ENCODE data around the gene AATK.

DNA sequence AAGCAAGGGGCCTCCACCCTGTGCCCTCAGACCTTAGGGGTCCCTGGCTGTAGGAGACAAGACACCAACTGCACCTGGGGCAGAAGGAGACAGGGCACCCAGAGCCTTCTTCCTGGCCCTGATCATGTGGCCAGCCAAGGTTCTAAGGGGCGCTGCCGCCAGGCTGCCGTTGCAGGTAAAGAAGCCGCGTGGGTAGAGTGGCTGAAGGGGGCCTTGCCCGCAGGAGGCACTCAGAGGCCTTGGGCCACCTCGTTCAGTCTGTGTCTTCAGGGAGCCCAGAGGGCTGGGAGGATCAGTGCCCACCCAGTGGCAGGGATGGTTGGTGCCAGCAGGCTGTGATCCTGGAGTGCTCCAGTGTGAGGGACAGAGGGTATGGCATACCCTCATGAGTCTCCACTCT, 1.6 kb upstream of the AATK start:
- TF ChIP-seq FIP1L1 (IDR thresholded peaks at IDR 0.05; ENCODE audit: low read depth, low read length, poor library complexity, severe bottlenecking) (no peak), EP300 (IDR thresholded peaks at IDR 0.05; ENCODE audit: low read length) (no peak), GABPA (tag; conservative IDR thresholded peaks at IDR 0.05; ENCODE audit: low read depth) (no peak), POLR2AphosphoS5 (IDR thresholded peaks at IDR 0.05; ENCODE audit: control insufficient read depth, insufficient read depth, low read depth, low read length) (no peak), HDAC2 (IDR thresholded peaks at IDR 0.05) (no peak), KDM4B (IDR thresholded peaks at IDR 0.05; ENCODE audit: borderline replicate concordance in 2 of 2, low read depth in 1 of 2) (no peak), RAD21 (CRISPR knock-in tag; conservative IDR thresholded peaks at IDR 0.05 in 1 of 2, IDR thresholded peaks at IDR 0.05 in 1 of 2) (no peak), ZNF311 (CRISPR knock-in tag; IDR thresholded peaks at IDR 0.05) (no peak), TSC22D4 (tag; IDR thresholded peaks at IDR 0.05) (no peak)
- TF ChIP-seq, protein P1, sequence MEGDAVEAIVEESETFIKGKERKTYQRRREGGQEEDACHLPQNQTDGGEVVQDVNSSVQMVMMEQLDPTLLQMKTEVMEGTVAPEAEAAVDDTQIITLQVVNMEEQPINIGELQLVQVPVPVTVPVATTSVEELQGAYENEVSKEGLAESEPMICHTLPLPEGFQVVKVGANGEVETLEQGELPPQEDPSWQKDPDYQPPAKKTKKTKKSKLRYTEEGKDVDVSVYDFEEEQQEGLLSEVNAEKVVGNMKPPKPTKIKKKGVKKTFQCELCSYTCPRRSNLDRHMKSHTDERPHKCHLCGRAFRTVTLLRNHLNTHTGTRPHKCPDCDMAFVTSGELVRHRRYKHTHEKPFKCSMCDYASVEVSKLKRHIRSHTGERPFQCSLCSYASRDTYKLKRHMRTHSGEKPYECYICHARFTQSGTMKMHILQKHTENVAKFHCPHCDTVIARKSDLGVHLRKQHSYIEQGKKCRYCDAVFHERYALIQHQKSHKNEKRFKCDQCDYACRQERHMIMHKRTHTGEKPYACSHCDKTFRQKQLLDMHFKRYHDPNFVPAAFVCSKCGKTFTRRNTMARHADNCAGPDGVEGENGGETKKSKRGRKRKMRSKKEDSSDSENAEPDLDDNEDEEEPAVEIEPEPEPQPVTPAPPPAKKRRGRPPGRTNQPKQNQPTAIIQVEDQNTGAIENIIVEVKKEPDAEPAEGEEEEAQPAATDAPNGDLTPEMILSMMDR (IDR thresholded peaks at IDR 0.05 in 2 of 3, conservative IDR thresholded peaks at IDR 0.05 in 1 of 3; ENCODE audit: insufficient read depth in 2 of 3, low read depth in 1 of 3, low read length in 3 of 3), result no peak
